DOHH2 (cell line): Measurements from ENCODE around the gene ADAMTS7.

Experiments
- CTCF ChIP-seq: fragments of 200-600 bp; sonication (generic); IDR thresholded peaks from one replicate; pipeline ENCODE4 v1.5.1; 2014; ENCODE audit warnings: antibody characterized with exemption, mild to moderate bottlenecking, low read depth, low read length; ENCODE audit not compliant: poor library complexity, severe bottlenecking
- EZH2phosphoT487 ChIP-seq: fragments of 200-600 bp; sonication (generic); IDR thresholded peaks from 2 replicates; pipeline ENCODE4 v1.6.1; 2017; ENCODE audit warnings: borderline replicate concordance, mild to moderate bottlenecking, antibody characterized with exemption, low read length, moderate library complexity, mixed read lengths

- TF ChIP-seq CTCF (no peak), EZH2phosphoT487 (no peak)
Observed at GRCh38 chr15:78757636-78757905, 53.7 kb downstream of the ADAMTS7 start.
